Loucy (cell line): ENCODE measurements around the gene BHMT.
A peak's percentile ranks its signal among the peaks of the same experiment; 100 is the strongest.

Source experiments
- H2AFZ ChIP-seq: fragments of 200-600 bp; sonication (generic); 2 replicates; pipeline ENCODE4 v1.6.0; 2016; ENCODE audit warnings: antibody characterized with exemption, mild to moderate bottlenecking, low read length, moderate library complexity
- H3F3A ChIP-seq: fragments of 200-600 bp; 2 replicates; pipeline ENCODE4 v1.6.0; 2016; ENCODE audit warnings: antibody characterized with exemption, low read depth, mild to moderate bottlenecking
- H3K27me3 ChIP-seq: fragments of 200-600 bp; sonication (generic); 2 replicates; pipeline ENCODE4 v1.6.1; 2014; ENCODE audit warnings: low read length, mild to moderate bottlenecking; ENCODE audit not compliant: insufficient read depth, poor library complexity, severe bottlenecking
- H3K36me3 ChIP-seq: fragments of 200-600 bp; sonication (generic); 2 replicates; pipeline ENCODE4 v1.6.1; 2016; ENCODE audit warnings: low read length; ENCODE audit not compliant: insufficient read depth
- H3K4me1 ChIP-seq: fragments of 200-600 bp; sonication (generic); 2 replicates; pipeline ENCODE4 v1.5.1; 2014; ENCODE audit warnings: low read length, mild to moderate bottlenecking; ENCODE audit not compliant: insufficient read depth, poor library complexity, severe bottlenecking
- H3K4me2 ChIP-seq: fragments of 200-600 bp; sonication (generic); 2 replicates; pipeline ENCODE4 v1.6.0; 2014; ENCODE audit warnings: antibody characterized with exemption, low read length, low read depth, mild to moderate bottlenecking; ENCODE audit not compliant: poor library complexity, severe bottlenecking
- H3K4me3 ChIP-seq: fragments of 200-600 bp; sonication (generic); 2 replicates; pipeline ENCODE4 v1.5.1; 2014; ENCODE audit warnings: low read length, mild to moderate bottlenecking, mixed read lengths; ENCODE audit not compliant: poor library complexity, severe bottlenecking
- H3K79me2 ChIP-seq: fragments of 200-600 bp; sonication (generic); 2 replicates; pipeline ENCODE4 v1.6.1; 2014; ENCODE audit warnings: low read length; ENCODE audit not compliant: insufficient read depth
- H3K9ac ChIP-seq: fragments of 200-600 bp; sonication (generic); 2 replicates; pipeline ENCODE4 v1.6.0; 2014; ENCODE audit warnings: mild to moderate bottlenecking, low read depth, low read length, moderate library complexity; ENCODE audit not compliant: poor library complexity, severe bottlenecking
- H3K9me2 ChIP-seq: fragments of 200-600 bp; sonication (generic); replicated peaks from 2 replicates; pipeline ENCODE4 v1.6.1; 2016; ENCODE audit warnings: low read depth, low read length, mixed read lengths
- H3K9me3 ChIP-seq: fragments of 200-600 bp; sonication (generic); 2 replicates; pipeline ENCODE4 v1.6.1; 2014; ENCODE audit warnings: mild to moderate bottlenecking, antibody characterized with exemption, low read length, low read depth; ENCODE audit not compliant: insufficient read depth
- H4K20me1 ChIP-seq: fragments of 200-600 bp; sonication (generic); 2 replicates; pipeline ENCODE4 v1.6.0; 2014; ENCODE audit warnings: antibody characterized with exemption, low read length, mild to moderate bottlenecking; ENCODE audit not compliant: insufficient read depth, poor library complexity, severe bottlenecking
- CTCF ChIP-seq: fragments of 200-600 bp; sonication (generic); conservative IDR thresholded peaks from 2 replicates; pipeline ENCODE4 v1.5.1; 2014; ENCODE audit warnings: mild to moderate bottlenecking, antibody characterized with exemption, low read length
- EZH2phosphoT487 ChIP-seq: fragments of 200-600 bp; IDR thresholded peaks from 2 replicates; pipeline ENCODE4 v1.6.1; 2018; ENCODE audit warnings: antibody characterized with exemption, mild to moderate bottlenecking, moderate library complexity, borderline replicate concordance

The BHMT gene

GRCh38 chr5:79124607-79125006 is 13.0 kb downstream of the BHMT start:
- Histone ChIP-seq H3K9ac (no peak overlapping the region), H3K79me2 (no peaks in the 10 kb centered on the region), H3K36me3 (no peaks in the 10 kb centered on the region), H3K27me3 (no peaks in the 10 kb centered on the region), H3K9me2 (no peaks in the 10 kb centered on the region), H4K20me1 (no peaks in the 10 kb centered on the region), H3K4me3 (no peak overlapping the region), H3K9me3 (no peaks in the 10 kb centered on the region), H2AFZ (no peak overlapping the region), H3K4me1 (no peaks in the 10 kb centered on the region), H3F3A (no peaks in the 10 kb centered on the region), H3K4me2 (no peak overlapping the region)
- no peak for TF ChIP-seq CTCF
- TF ChIP-seq EZH2phosphoT487 = no peak

- H2AFZ ChIP-seq = no peak overlapping the region
- no peak for TF ChIP-seq CTCF
- TF ChIP-seq EZH2phosphoT487 = no peak
- peaks cover 5% of the 10 kb centered on the region for H3K4me1 ChIP-seq
- H3K36me3 ChIP-seq = no peaks in the 10 kb centered on the region
- H3K4me3 ChIP-seq = no peak overlapping the region
- no peak overlapping the region for H3K9ac ChIP-seq
- H3K79me2 ChIP-seq = no peaks in the 10 kb centered on the region
- H3K27me3 ChIP-seq = no peaks in the 10 kb centered on the region
- H3F3A ChIP-seq = no peaks in the 10 kb centered on the region
- no peaks in the 10 kb centered on the region for H3K9me2 ChIP-seq
- H3K9me3 ChIP-seq = no peaks in the 10 kb centered on the region
- no peak overlapping the region for H3K4me2 ChIP-seq
- no peaks in the 10 kb centered on the region for H4K20me1 ChIP-seq
These were observed 19.2 kb downstream of the BHMT start for GRCh38 chr5:79130781-79131180.

- Histone ChIP-seq H3K27me3 (no peaks in the 10 kb centered on the region), H3K36me3 (no peaks in the 10 kb centered on the region), H3F3A (no peaks in the 10 kb centered on the region), H3K4me3 (peak overlapping the region; percentile 65), H3K4me1 (peaks cover 5% of the 10 kb centered on the region), H3K79me2 (no peaks in the 10 kb centered on the region), H3K9me3 (no peaks in the 10 kb centered on the region), H3K4me2 (peak overlapping the region; percentile 86), H2AFZ (peak overlapping the region; percentile 95), H4K20me1 (no peaks in the 10 kb centered on the region), H3K9me2 (no peaks in the 10 kb centered on the region), H3K9ac (peak overlapping the region; percentile 59)
- peak; percentile 55 for TF ChIP-seq CTCF
- no peak for TF ChIP-seq EZH2phosphoT487
These were observed 21.6 kb downstream of the BHMT start for GRCh38 chr5:79133121-79133656.
